Measurements from ENCODE around the gene SCART1. TPM values are rescaled to one million over a fixed set of nuclear protein-coding genes. Genes with fewer than 3 reads are reported as not detected.

Gene SCART1
- total RNA-seq, 1 donor from 2014 or later: 2.4 TPM

- no peaks in the 10 kb centered on the region for H3K4me1 Mint-ChIP-seq (ENCODE audit: low read depth)
- H3K27ac Mint-ChIP-seq (ENCODE audit: unreplicated experiment): no peak overlapping the region
- H3K36me3 Mint-ChIP-seq (ENCODE audit: low read depth): peaks cover 18% of the 10 kb centered on the region
- TF ChIP-seq CTCF (IDR thresholded peaks at IDR 0.05): no peak
- no peaks in the 10 kb centered on the region for H3K27me3 Mint-ChIP-seq (ENCODE audit: low read depth)
- peaks cover 11% of the 10 kb centered on the region for H3K9me3 Mint-ChIP-seq (ENCODE audit: low read depth)
- H3K4me3 Mint-ChIP-seq (ENCODE audit: unreplicated experiment): no peak overlapping the region
- DNase-seq (ENCODE audit: low spot score): peak; percentile 89
These were observed 11.4 kb upstream of the SCART1 start for GRCh38 chr10:133442191-133442966.

- H3K27ac Mint-ChIP-seq (ENCODE audit: unreplicated experiment): peak overlapping the region; percentile 36
- H3K4me1 Mint-ChIP-seq (ENCODE audit: low read depth): no peaks in the 10 kb centered on the region
- no peaks in the 10 kb centered on the region for H3K27me3 Mint-ChIP-seq (ENCODE audit: low read depth)
- H3K9me3 Mint-ChIP-seq (ENCODE audit: low read depth): peaks cover 20% of the 10 kb centered on the region
- no peak overlapping the region for H3K4me3 Mint-ChIP-seq (ENCODE audit: unreplicated experiment)
- DNase-seq (ENCODE audit: low spot score): no peak
- TF ChIP-seq CTCF (IDR thresholded peaks at IDR 0.05): no peak
- peaks cover 27% of the 10 kb centered on the region for H3K36me3 Mint-ChIP-seq (ENCODE audit: low read depth)
These were observed 10.5 kb upstream of the SCART1 start for GRCh38 chr10:133442967-133443924.

DNA sequence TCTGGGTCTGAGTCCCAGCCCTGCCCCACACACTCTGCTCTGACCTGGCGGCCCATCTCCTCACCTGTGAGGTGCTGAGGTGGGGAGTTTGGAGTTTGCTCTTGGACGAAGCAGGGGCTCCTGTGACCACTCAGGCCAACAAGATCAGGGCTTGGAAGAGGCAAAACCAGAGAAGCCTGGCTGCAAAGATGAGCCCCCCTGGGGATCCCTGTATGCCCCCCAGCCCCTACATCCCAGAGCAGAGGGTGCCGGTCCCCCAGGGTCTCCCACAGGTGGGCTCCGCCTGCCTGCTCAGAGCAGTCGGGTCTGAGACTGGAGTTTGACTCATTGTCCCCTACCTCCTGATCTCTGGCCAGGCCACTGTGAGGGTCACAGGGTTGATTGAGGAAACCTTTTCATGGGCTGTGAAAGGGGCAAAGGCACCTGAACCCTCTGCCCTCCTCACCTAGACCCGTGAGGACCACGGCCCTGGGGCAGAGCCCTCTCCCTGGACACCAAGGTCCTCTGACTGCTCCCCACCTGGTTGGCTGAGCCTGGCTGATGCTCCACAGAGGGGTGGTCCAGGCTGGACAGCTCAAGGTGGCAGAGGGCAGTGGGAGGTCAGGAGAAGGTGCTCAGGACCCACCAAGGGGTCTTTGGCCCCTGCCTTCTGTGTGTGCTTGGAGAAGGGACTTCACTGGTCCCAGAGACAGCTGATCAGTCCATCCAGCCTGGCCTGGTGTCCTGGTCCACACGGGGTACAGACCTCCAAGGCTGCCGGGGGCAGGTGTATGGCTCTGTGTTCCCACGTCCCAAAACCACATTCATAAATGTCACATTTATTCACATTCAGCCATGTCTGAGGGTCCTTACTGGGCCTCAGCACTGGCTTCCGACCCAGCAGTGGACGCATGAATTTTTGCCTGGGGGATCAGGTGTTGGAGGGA is 9.1 kb upstream of the SCART1 start:
- TF ChIP-seq CTCF (IDR thresholded peaks at IDR 0.05): no peak
- H3K27me3 Mint-ChIP-seq (ENCODE audit: low read depth): peaks cover 2% of the 10 kb centered on the region
- peaks cover 32% of the 10 kb centered on the region for H3K9me3 Mint-ChIP-seq (ENCODE audit: low read depth)
- no peaks in the 10 kb centered on the region for H3K4me1 Mint-ChIP-seq (ENCODE audit: low read depth)
- H3K36me3 Mint-ChIP-seq (ENCODE audit: low read depth): peaks cover 37% of the 10 kb centered on the region
- H3K27ac Mint-ChIP-seq (ENCODE audit: unreplicated experiment): no peak overlapping the region
- H3K4me3 Mint-ChIP-seq (ENCODE audit: unreplicated experiment): no peak overlapping the region
- no peak for DNase-seq (ENCODE audit: low spot score)

GRCh38 chr10:133445268-133445732 is 8.4 kb upstream of the SCART1 start:
- Mint-ChIP-seq H3K36me3 (ENCODE audit: low read depth) (peaks cover 37% of the 10 kb centered on the region), H3K27me3 (ENCODE audit: low read depth) (peaks cover 2% of the 10 kb centered on the region), H3K9me3 (ENCODE audit: low read depth) (peaks cover 32% of the 10 kb centered on the region), H3K4me1 (ENCODE audit: low read depth) (no peaks in the 10 kb centered on the region), H3K27ac (ENCODE audit: unreplicated experiment) (no peak overlapping the region), H3K4me3 (ENCODE audit: unreplicated experiment) (no peak overlapping the region)
- DNase-seq (ENCODE audit: low spot score): peak; percentile 91
- no peak for TF ChIP-seq CTCF (IDR thresholded peaks at IDR 0.05)

Data from chondrocyte (in vitro differentiated cells).